22Rv1 (cell line): ENCODE measurements around the gene FREM2.

Experiments used
- CTCF ChIP-seq: fragments of 450-650 bp; IDR thresholded peaks from 2 replicates; pipeline ENCODE4 v1.5.1; 2017; ENCODE audit warnings: mild to moderate bottlenecking
- ZFX ChIP-seq: fragments of 450-650 bp; IDR thresholded peaks from 2 replicates; pipeline ENCODE4 v1.6.1; 2017; ENCODE audit warnings: antibody characterized with exemption, borderline replicate concordance

- TF ChIP-seq CTCF (no peak), ZFX (no peak)
Observed at GRCh38 chr13:38785490-38785889, 98.6 kb downstream of the FREM2 start.
